Endothelial cell of umbilical vein (primary cell): ENCODE results near the gene CELSR3. TPM values are rescaled to one million over a fixed set of nuclear protein-coding genes. Genes with fewer than 3 reads are reported as not detected.

Source experiments
- BruUV-seq: library from RNA; stranded (reverse); fragments of 400-500 nt; replicated peaks from 2 replicates; lab custom pipeline; 2021; lab: Mats Ljungman, UMichigan
- CTCF ChIA-PET: fragments of 300-600, 350-600 bp; sonication (Branson Sonifier 250); formaldehyde crosslinking; loops from one replicate; lab custom pipeline; 2021; ENCODE audit warnings: antibody characterized with exemption, inconsistent platforms; lab: Charles Lee
- POLR2A ChIA-PET: fragments of 300-600, 350-600 bp; sonication (Branson Sonifier 250); formaldehyde crosslinking; loops from one replicate; lab custom pipeline; 2021; ENCODE audit warnings: antibody characterized with exemption, inconsistent platforms; lab: Charles Lee
- DNase-seq: peaks from one replicate; pipeline ENCODE4 v3.0.0-alpha.2; 2011; ENCODE audit warnings: low read depth, low spot score
- FAIRE-seq: peaks from 2 replicates; lab custom pipeline; 2011; peaks lifted over from hg19 to GRCh38; lab: Jason Lieb, UNC
- H2AFZ ChIP-seq: 2 replicates; pipeline ENCODE4 v1.6.0; 2012; ENCODE audit warnings: low read depth, low read length, control low read depth, inconsistent platforms
- H3K27ac ChIP-seq: 2 replicates; pipeline ENCODE4 v1.5.1; 2011; ENCODE audit warnings: low read depth, mild to moderate bottlenecking, control low read depth, low read length, moderate library complexity; ENCODE audit not compliant: insufficient read depth
- H3K27me3 ChIP-seq, 2 experiments: 2 replicates each; pipeline versions ENCODE4 v1.6.0 to v1.6.1; 2011; ENCODE audit warnings: low read length in 2 of 2, mixed read lengths in 1 of 2; ENCODE audit not compliant: control insufficient read depth in 2 of 2, insufficient read depth in 2 of 2
- H3K36me3 ChIP-seq, 2 experiments: 2 replicates in 1 of 2; 3 replicates in 1 of 2; pipeline ENCODE4 v1.5.1; 2011; ENCODE audit warnings: low read length in 2 of 2, mild to moderate bottlenecking in 1 of 2, moderate library complexity in 1 of 2; ENCODE audit not compliant: control insufficient read depth in 2 of 2, insufficient read depth in 2 of 2; ENCODE audit errors: extremely low read depth in 1 of 2
- H3K4me1 ChIP-seq: 3 replicates; pipeline ENCODE4 v1.5.1; 2011; ENCODE audit warnings: mild to moderate bottlenecking, low read length; ENCODE audit not compliant: control insufficient read depth, insufficient read depth; ENCODE audit errors: extremely low read depth
- H3K4me2 ChIP-seq: 2 replicates; pipeline ENCODE4 v1.6.1; 2011; ENCODE audit warnings: low read length, control low read depth, mixed read lengths; ENCODE audit not compliant: insufficient read depth
- H3K4me3 ChIP-seq, 3 experiments: fragments of 200-600 bp in 1 of 3; sonication (generic), shearing (Covaris generic) in 1 of 3; replicated peaks in 1 of 3; 2 replicates each; pipeline ENCODE4 v1.5.1; 2011 to 2016; ENCODE audit warnings: control low read depth in 3 of 3, low read length in 3 of 3, mild to moderate bottlenecking in 2 of 3, inconsistent platforms in 1 of 3, low read depth in 1 of 3, moderate library complexity in 1 of 3; ENCODE audit not compliant: insufficient read depth in 1 of 3
- H3K79me2 ChIP-seq: 2 replicates; pipeline ENCODE4 v1.6.0; 2012; ENCODE audit warnings: low read length, inconsistent platforms; ENCODE audit not compliant: control insufficient read depth, insufficient read depth
- H3K9ac ChIP-seq: replicated peaks from 2 replicates; pipeline ENCODE3; 2011; ENCODE audit warnings: low read length, control low read depth; ENCODE audit not compliant: insufficient read depth; ENCODE audit errors: extremely low read depth
- H3K9me1 ChIP-seq: replicated peaks from 3 replicates; pipeline ENCODE4 v1.6.0; 2011; ENCODE audit warnings: mild to moderate bottlenecking, low read length; ENCODE audit not compliant: control insufficient read depth, insufficient read depth; ENCODE audit errors: extremely low read depth
- H3K9me3 ChIP-seq: replicated peaks from 2 replicates; pipeline ENCODE4 v1.5.1; 2012; ENCODE audit warnings: low read length, inconsistent platforms; ENCODE audit not compliant: control insufficient read depth, insufficient read depth
- H4K20me1 ChIP-seq: replicated peaks from 2 replicates; pipeline ENCODE3; 2011; ENCODE audit warnings: mild to moderate bottlenecking, low read length; ENCODE audit not compliant: control insufficient read depth, insufficient read depth; ENCODE audit errors: extremely low read depth
- FOS ChIP-seq: IDR thresholded peaks from 2 replicates; pipeline ENCODE4 v1.6.1; 2011; ENCODE audit warnings: mild to moderate bottlenecking, low read length, moderate library complexity, borderline replicate concordance; ENCODE audit not compliant: insufficient read depth
- GATA2 ChIP-seq: IDR thresholded peaks from 2 replicates; pipeline ENCODE4 v1.7.0; 2011; ENCODE audit warnings: low read depth, mild to moderate bottlenecking, moderate library complexity, mixed read lengths, low read length; ENCODE audit not compliant: insufficient read length, insufficient read depth
- JUN ChIP-seq: IDR thresholded peaks from 2 replicates; pipeline ENCODE4 v1.6.1; 2011; ENCODE audit warnings: borderline replicate concordance, low read depth; ENCODE audit not compliant: insufficient read length, insufficient read depth
- MYC ChIP-seq: IDR thresholded peaks from one replicate; pipeline ENCODE4 v1.6.1; 2011; ENCODE audit warnings: mild to moderate bottlenecking, low read depth, low read length
- POLR2AphosphoS5 ChIP-seq: IDR thresholded peaks from 2 replicates; pipeline ENCODE4 v1.6.1; 2012; ENCODE audit warnings: low read depth, mild to moderate bottlenecking, control low read depth, low read length, moderate library complexity; ENCODE audit not compliant: insufficient read depth
- dilution Hi-C: fragments of 300-500 bp; cut with MboI; formaldehyde crosslinking; loops from one replicate; pipeline ENCODE4 v1.15.0; 2019; ENCODE audit warnings: low sequenced_read_pairs; ENCODE audit not compliant: extremely low pct_ligation_motif_present
- intact Hi-C: fragments of 100-400 bp; cut with micrococcal nuclease; formaldehyde crosslinking; loops from one replicate; pipeline ENCODE4 v1.10.0; 2022
- polyA plus RNA-seq, 4 experiments: library from polyadenylated mRNA; depleted of rRNA in 3 of 4; stranded (reverse) in 3 of 4; unstranded in 1 of 4; fragments of >200 nt; gene quantifications; 2 replicates each; pipeline versions ENCODE4 v1.2.1 to v1.2.3, GENCODE V29; 2011 to 2012; ENCODE audit warnings: missing spikeins in 1 of 4
- total RNA-seq: library from RNA; stranded (reverse); gene quantifications from 2 replicates; pipeline ENCODE4 v1.2.3, GENCODE V29; 2021
- TF ChIP-seq, protein P1 (sequence below), 2 donors: IDR thresholded peaks; 1 replicate in 1 of 2; 2 replicates in 1 of 2; pipeline ENCODE4 v1.5.1; 2011; ENCODE audit warnings: low read length in 2 of 2, mild to moderate bottlenecking in 2 of 2, moderate library complexity in 2 of 2, control low read depth in 1 of 2, inconsistent platforms in 1 of 2, low read depth in 1 of 2; ENCODE audit not compliant: insufficient read depth in 1 of 2; ENCODE audit errors: extremely low read depth in 1 of 2
- TF ChIP-seq, protein P2 (sequence below): IDR thresholded peaks from 2 replicates; pipeline ENCODE4 v1.6.1; 2011; ENCODE audit not compliant: insufficient read depth, insufficient read length

Gene CELSR3
- total and polyA plus RNA-seq, 2 donors (not counting 3 experiments of a cell fraction or from before 2014, with no cell fraction given) = 0.25 to 0.71 TPM

DNA sequence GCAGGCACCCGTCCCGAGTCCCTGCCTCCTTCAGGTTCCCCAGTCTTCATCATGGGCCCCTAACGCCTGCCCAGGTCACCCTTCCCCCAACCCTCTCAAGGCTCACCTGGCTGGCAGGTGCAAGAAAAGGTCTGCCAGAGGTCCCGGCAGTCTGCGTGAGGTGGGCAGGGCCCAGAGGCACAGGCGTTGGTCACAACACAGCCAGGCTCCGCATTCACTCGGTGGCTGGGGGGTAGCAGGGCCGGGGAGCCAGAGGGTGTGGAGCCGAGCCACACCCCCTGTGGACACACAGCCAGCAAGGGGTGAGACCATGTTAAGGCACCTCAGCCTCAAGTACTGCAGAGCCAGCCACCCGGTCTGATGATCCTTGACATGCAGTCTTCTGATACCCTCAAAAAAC lies 10.9 kb downstream of the CELSR3 start:
- Histone ChIP-seq H3K27me3 (no peaks in the 10 kb centered on the region), H3K4me1 (peaks cover 6% of the 10 kb centered on the region), H3K4me3 (no peak overlapping the region), H3K27ac (no peak overlapping the region), H3K9me1 (no peaks in the 10 kb centered on the region), H3K9me3 (no peaks in the 10 kb centered on the region), H3K79me2 (no peaks in the 10 kb centered on the region), H3K4me2 (no peak overlapping the region), H4K20me1 (no peaks in the 10 kb centered on the region), H3K36me3 (no peaks in the 10 kb centered on the region), H3K9ac (no peak overlapping the region), H2AFZ (no peak overlapping the region)
- ChIA-PET POLR2A (no interaction called here), CTCF (no interaction called here)
- no peak for FAIRE-seq
- no peak for DNase-seq
- dilution Hi-C loops = no loop called here
- TF ChIP-seq MYC (no peak), JUN (no peak), GATA2 (no peak), POLR2AphosphoS5 (no peak), FOS (no peak)
- TF ChIP-seq, protein P1, sequence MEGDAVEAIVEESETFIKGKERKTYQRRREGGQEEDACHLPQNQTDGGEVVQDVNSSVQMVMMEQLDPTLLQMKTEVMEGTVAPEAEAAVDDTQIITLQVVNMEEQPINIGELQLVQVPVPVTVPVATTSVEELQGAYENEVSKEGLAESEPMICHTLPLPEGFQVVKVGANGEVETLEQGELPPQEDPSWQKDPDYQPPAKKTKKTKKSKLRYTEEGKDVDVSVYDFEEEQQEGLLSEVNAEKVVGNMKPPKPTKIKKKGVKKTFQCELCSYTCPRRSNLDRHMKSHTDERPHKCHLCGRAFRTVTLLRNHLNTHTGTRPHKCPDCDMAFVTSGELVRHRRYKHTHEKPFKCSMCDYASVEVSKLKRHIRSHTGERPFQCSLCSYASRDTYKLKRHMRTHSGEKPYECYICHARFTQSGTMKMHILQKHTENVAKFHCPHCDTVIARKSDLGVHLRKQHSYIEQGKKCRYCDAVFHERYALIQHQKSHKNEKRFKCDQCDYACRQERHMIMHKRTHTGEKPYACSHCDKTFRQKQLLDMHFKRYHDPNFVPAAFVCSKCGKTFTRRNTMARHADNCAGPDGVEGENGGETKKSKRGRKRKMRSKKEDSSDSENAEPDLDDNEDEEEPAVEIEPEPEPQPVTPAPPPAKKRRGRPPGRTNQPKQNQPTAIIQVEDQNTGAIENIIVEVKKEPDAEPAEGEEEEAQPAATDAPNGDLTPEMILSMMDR (IDR thresholded peaks at IDR 0.05; ENCODE audit: extremely low read depth in 1 of 2, insufficient read depth in 1 of 2, low read depth in 1 of 2, low read length in 2 of 2) = no peak
- TF ChIP-seq, protein P2, sequence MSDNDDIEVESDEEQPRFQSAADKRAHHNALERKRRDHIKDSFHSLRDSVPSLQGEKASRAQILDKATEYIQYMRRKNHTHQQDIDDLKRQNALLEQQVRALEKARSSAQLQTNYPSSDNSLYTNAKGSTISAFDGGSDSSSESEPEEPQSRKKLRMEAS = no peak
- no TSS peak for BruUV-seq
- intact Hi-C loops = no loop called here
